A549 (cell line): Measurements from ENCODE around the gene RFK. TPM values are rescaled to one million over a fixed set of nuclear protein-coding genes. Genes with fewer than 3 reads are reported as not detected.

Experiments
- ATAC-seq, 2 experiments: fragments of 200-7000 bp in 1 of 2; fragments of >200 bp in 1 of 2; cut with Nextera tagmentation in 1 of 2; cut with Tn5 transposase in 1 of 2; 3 replicates each; pipeline versions ENCODE4 v1.8.0 to v1.9.1; 2018 to 2020; ENCODE audit warnings: mild to moderate bottlenecking in 1 of 2, moderate library complexity in 1 of 2
- CTCF ChIA-PET: fragments of 300-600 bp; sonication (Branson Sonifier 250); formaldehyde crosslinking; extraction: SDS; loops from one replicate; lab custom pipeline; 2021; ENCODE audit warnings: antibody characterized with exemption, inconsistent platforms; lab: Yijun Ruan, JAX
- POLR2A ChIA-PET: fragments of 350-600 bp; formaldehyde crosslinking; extraction: SDS; loops from one replicate; lab custom pipeline; 2021; ENCODE audit warnings: antibody characterized with exemption, inconsistent platforms; lab: Yijun Ruan, JAX
- DNase-seq, 2 experiments: peaks; one replicate each; pipeline versions ENCODE4 v3.0.0 to v3.0.0-alpha.2; 2011 to 2016; ENCODE audit warnings: low read depth in 1 of 2, low spot score in 1 of 2
- FAIRE-seq: peaks from 2 replicates; lab custom pipeline; 2011; peaks lifted over from hg19 to GRCh38; lab: Jason Lieb, UNC
- H3K27ac ChIP-seq, 2 experiments: fragments of >200 bp; sonication (Bioruptor Twin); formaldehyde crosslinking; 3 replicates each; pipeline ENCODE4 v1.5.1; 2016 to 2017
- H3K4me1 ChIP-seq: fragments of >200 bp; sonication (Bioruptor Twin); formaldehyde crosslinking; 3 replicates; pipeline ENCODE4 v1.6.1; 2016
- H3K4me2 ChIP-seq: fragments of >200 bp; sonication (Bioruptor Twin); formaldehyde crosslinking; 3 replicates; pipeline ENCODE4 v1.6.1; 2016
- H3K4me3 ChIP-seq: fragments of >200 bp; sonication (Bioruptor Twin); formaldehyde crosslinking; 3 replicates; pipeline ENCODE4 v1.5.1; 2016
- H3K9me3 ChIP-seq: fragments of >200 bp; sonication (Bioruptor Twin); formaldehyde crosslinking; 3 replicates; pipeline ENCODE4 v1.6.1; 2016
- BCL3 ChIP-seq: fragments of >200 bp; sonication (Bioruptor Twin); formaldehyde crosslinking; IDR thresholded peaks from 3 replicates; pipeline ENCODE4 v1.6.1; 2016
- CEBPB ChIP-seq, 2 experiments: fragments of >200 bp in 1 of 2; sonication (Bioruptor Twin) in 1 of 2; formaldehyde crosslinking in 1 of 2; IDR thresholded peaks; 2 replicates each; pipeline ENCODE4 v1.6.1; 2012 to 2016
- CHD2 ChIP-seq: fragments of 150-350 bp; IDR thresholded peaks from 2 replicates; pipeline ENCODE4 v1.6.1; 2014; ENCODE audit warnings: low read length; ENCODE audit not compliant: partially characterized antibody
- E2F6 ChIP-seq: IDR thresholded peaks from 2 replicates; pipeline ENCODE4 v1.6.1; 2012; ENCODE audit warnings: low read depth, borderline replicate concordance
- ELK1 ChIP-seq: fragments of 150-350 bp; IDR thresholded peaks from 2 replicates; pipeline ENCODE4 v1.6.1; 2014; ENCODE audit warnings: low read depth, mild to moderate bottlenecking, low read length
- ESRRA ChIP-seq: fragments of 150-350 bp; IDR thresholded peaks from 2 replicates; pipeline ENCODE4 v1.6.1; 2014; ENCODE audit warnings: mild to moderate bottlenecking, low read length, borderline replicate concordance
- FOSB ChIP-seq: fragments of 250-450 bp; sonication (Bioruptor Pico); IDR thresholded peaks from 2 replicates; pipeline ENCODE4 v1.5.0; 2020; ENCODE audit warnings: mild to moderate bottlenecking, moderate library complexity
- FOXS1 ChIP-seq: fragments of 250-450 bp; sonication (Bioruptor Pico); IDR thresholded peaks from 2 replicates; pipeline ENCODE4 v1.5.0; 2020; ENCODE audit warnings: mild to moderate bottlenecking, moderate library complexity
- HES2 ChIP-seq: fragments of >200 bp; sonication (Bioruptor Twin); formaldehyde crosslinking; IDR thresholded peaks from 2 replicates; pipeline ENCODE4 v1.6.1; 2016
- HOXA7 ChIP-seq: fragments of 250-450 bp; sonication (Bioruptor Pico); IDR thresholded peaks from 2 replicates; pipeline ENCODE4 v1.5.0; 2020; ENCODE audit warnings: mild to moderate bottlenecking, moderate library complexity
- HOXB5 ChIP-seq: fragments of 250-450 bp; sonication (Bioruptor Pico); IDR thresholded peaks from 2 replicates; pipeline ENCODE4 v1.5.0; 2020; ENCODE audit warnings: mild to moderate bottlenecking, moderate library complexity
- MAX ChIP-seq: IDR thresholded peaks from 2 replicates; pipeline ENCODE4 v1.6.1; 2012
- MYC ChIP-seq: IDR thresholded peaks from 2 replicates; pipeline ENCODE4 v1.6.1; 2012; ENCODE audit warnings: mild to moderate bottlenecking, inconsistent platforms, low read length, improper control_type of control experiment, borderline replicate concordance
- NFE2L2 ChIP-seq: fragments of 150-350 bp; conservative IDR thresholded peaks from 2 replicates; pipeline ENCODE4 v1.6.1; 2014; ENCODE audit warnings: low read length
- NR3C1 ChIP-seq: fragments of >200 bp; sonication (Bioruptor Twin); formaldehyde crosslinking; IDR thresholded peaks from 3 replicates; pipeline ENCODE4 v1.6.1; 2017
- POLR2A ChIP-seq: IDR thresholded peaks from 2 replicates; pipeline ENCODE4 v1.6.1; 2012; ENCODE audit warnings: mild to moderate bottlenecking, low read length
- POLR2AphosphoS2 ChIP-seq: conservative IDR thresholded peaks from 2 replicates; pipeline ENCODE4 v1.6.1; 2012; ENCODE audit warnings: low read length, improper control_type of control experiment, inconsistent platforms
- RAD21 ChIP-seq, 2 experiments: fragments of >200 bp in 1 of 2; sonication (Bioruptor Twin) in 1 of 2; formaldehyde crosslinking in 1 of 2; IDR thresholded peaks in 1 of 2; conservative IDR thresholded peaks in 1 of 2; 2 replicates in 1 of 2; 3 replicates in 1 of 2; pipeline ENCODE4 v1.6.1; 2012 to 2018; ENCODE audit warnings: inconsistent platforms in 1 of 2
- RCOR1 ChIP-seq: fragments of 150-350 bp; IDR thresholded peaks from 2 replicates; pipeline ENCODE4 v1.6.1; 2014; ENCODE audit warnings: antibody characterized with exemption, low read length, low read depth
- RNF2 ChIP-seq: fragments of 200-600 bp; sonication (generic); IDR thresholded peaks from 2 replicates; pipeline ENCODE4 v1.6.1; 2016; ENCODE audit warnings: low read depth, mild to moderate bottlenecking, antibody characterized with exemption, moderate library complexity, borderline replicate concordance
- SMC3 ChIP-seq: fragments of >200 bp; sonication (Bioruptor Twin); formaldehyde crosslinking; IDR thresholded peaks from 3 replicates; pipeline ENCODE4 v1.6.1; 2018; ENCODE audit warnings: inconsistent platforms
- TFCP2L1 ChIP-seq: fragments of 250-450 bp; sonication (Bioruptor Pico); IDR thresholded peaks from 2 replicates; pipeline ENCODE4 v1.5.0; 2021; ENCODE audit warnings: mild to moderate bottlenecking
- TP53 ChIP-seq: fragments of 250-450 bp; sonication (Bioruptor Pico); IDR thresholded peaks from 2 replicates; pipeline ENCODE4 v1.5.0; 2021; ENCODE audit warnings: mild to moderate bottlenecking, moderate library complexity
- ZFP36 ChIP-seq: fragments of 450-650 bp; IDR thresholded peaks from 2 replicates; pipeline ENCODE4 v1.6.1; 2014; ENCODE audit warnings: borderline replicate concordance; ENCODE audit not compliant: partially characterized antibody
- WGBS: methylation state at CpG from one replicate; pipeline ENCODE4 v1.1.6; 2017; ENCODE audit errors: missing lambda C conversion rate; 5-methylcytosine and 5-hydroxymethylcytosine counted together
- polyA plus RNA-seq, 4 experiments: library from polyadenylated mRNA; depleted of rRNA in 3 of 4; stranded (reverse); fragments of >200 nt; fragmentation: RNase III in 1 of 4; extraction: RNeasy Plus Mini Kit Qiagen cat#74134 plus additional on column Dnase treatment in 1 of 4; gene quantifications; 2 replicates in 3 of 4; 3 replicates in 1 of 4; pipeline ENCODE4 v1.2.3, GENCODE V29; 2011 to 2017
- TF ChIP-seq, protein P1 (sequence below): fragments of 250-450 bp; sonication (Bioruptor Pico); IDR thresholded peaks from 2 replicates; pipeline ENCODE4 v1.5.0; 2020; ENCODE audit warnings: low read depth, mild to moderate bottlenecking, moderate library complexity
- TF ChIP-seq, protein P2 (sequence below): IDR thresholded peaks from 2 replicates; pipeline ENCODE4 v1.6.1; 2012
- TF ChIP-seq, protein P3 (sequence below): fragments of >200 bp; sonication (Bioruptor Twin); formaldehyde crosslinking; IDR thresholded peaks from 3 replicates; pipeline ENCODE4 v1.5.1; 2016
- TF ChIP-seq, protein P4 (sequence below): fragments of 450-650 bp; IDR thresholded peaks from 2 replicates; pipeline ENCODE4 v1.6.1; 2014; ENCODE audit warnings: antibody characterized with exemption

Gene RFK
- polyA plus RNA-seq, 2 of the 4 experiments (the other 2 are of a cell fraction) = 50.5 to 184 TPM

DNA sequence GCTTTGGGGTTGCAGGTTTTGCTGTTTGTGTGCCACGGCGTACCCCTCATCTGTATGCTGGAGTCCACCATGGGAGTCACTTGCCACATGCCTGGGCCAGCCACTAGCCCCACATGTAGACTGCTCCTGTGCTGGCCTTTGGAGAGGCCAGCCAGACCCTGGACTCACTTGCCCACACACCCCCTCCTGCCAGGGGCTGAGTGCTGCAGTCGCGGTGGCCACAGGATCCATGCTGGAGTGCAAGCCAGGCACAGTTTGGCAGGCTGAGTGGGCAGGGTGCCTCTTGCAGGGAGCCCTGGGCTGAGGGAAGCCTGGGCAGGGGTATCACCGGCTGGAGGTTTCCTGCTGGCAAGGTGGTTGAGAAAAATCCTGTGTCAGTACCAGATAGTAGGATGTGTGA is 39.2 kb upstream of the RFK start:
- no peak for DNase-seq
- Histone ChIP-seq H3K4me1 (peaks cover 12% of the 10 kb centered on the region), H3K9me3 (no peaks in the 10 kb centered on the region), H3K4me2 (peak overlapping the region; percentile 55), H3K27ac (peak overlapping the region; percentile 13 to 78; a peak in 3 of 6 replicates)
- FAIRE-seq = no peak
- TF ChIP-seq POLR2A = no peak
- no peak for TF ChIP-seq BCL3
- no peak for TF ChIP-seq CEBPB (IDR thresholded peaks at IDR 0.05)
- no peak for TF ChIP-seq FOSB
- no peak for TF ChIP-seq RNF2
- TF ChIP-seq ESRRA = no peak
- TF ChIP-seq FOXS1 (CRISPR knock-in tag) = no peak
- no peak for TF ChIP-seq HES2
- TF ChIP-seq NFE2L2 = no peak
- TF ChIP-seq MYC = no peak
- no peak for TF ChIP-seq MAX
- TF ChIP-seq, protein P1, sequence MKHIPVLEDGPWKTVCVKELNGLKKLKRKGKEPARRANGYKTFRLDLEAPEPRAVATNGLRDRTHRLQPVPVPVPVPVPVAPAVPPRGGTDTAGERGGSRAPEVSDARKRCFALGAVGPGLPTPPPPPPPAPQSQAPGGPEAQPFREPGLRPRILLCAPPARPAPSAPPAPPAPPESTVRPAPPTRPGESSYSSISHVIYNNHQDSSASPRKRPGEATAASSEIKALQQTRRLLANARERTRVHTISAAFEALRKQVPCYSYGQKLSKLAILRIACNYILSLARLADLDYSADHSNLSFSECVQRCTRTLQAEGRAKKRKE (CRISPR knock-in tag) = no peak
- TF ChIP-seq, protein P2, sequence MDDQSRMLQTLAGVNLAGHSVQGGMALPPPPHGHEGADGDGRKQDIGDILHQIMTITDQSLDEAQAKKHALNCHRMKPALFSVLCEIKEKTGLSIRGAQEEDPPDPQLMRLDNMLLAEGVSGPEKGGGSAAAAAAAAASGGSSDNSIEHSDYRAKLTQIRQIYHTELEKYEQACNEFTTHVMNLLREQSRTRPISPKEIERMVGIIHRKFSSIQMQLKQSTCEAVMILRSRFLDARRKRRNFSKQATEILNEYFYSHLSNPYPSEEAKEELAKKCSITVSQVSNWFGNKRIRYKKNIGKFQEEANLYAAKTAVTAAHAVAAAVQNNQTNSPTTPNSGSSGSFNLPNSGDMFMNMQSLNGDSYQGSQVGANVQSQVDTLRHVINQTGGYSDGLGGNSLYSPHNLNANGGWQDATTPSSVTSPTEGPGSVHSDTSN = no peak
- no peak for TF ChIP-seq TP53 (CRISPR knock-in tag)
- no peak for TF ChIP-seq HOXB5 (CRISPR knock-in tag)
- no peak for TF ChIP-seq RCOR1
- no peak for TF ChIP-seq POLR2AphosphoS2
- no peak for TF ChIP-seq NR3C1
- TF ChIP-seq, protein P3, sequence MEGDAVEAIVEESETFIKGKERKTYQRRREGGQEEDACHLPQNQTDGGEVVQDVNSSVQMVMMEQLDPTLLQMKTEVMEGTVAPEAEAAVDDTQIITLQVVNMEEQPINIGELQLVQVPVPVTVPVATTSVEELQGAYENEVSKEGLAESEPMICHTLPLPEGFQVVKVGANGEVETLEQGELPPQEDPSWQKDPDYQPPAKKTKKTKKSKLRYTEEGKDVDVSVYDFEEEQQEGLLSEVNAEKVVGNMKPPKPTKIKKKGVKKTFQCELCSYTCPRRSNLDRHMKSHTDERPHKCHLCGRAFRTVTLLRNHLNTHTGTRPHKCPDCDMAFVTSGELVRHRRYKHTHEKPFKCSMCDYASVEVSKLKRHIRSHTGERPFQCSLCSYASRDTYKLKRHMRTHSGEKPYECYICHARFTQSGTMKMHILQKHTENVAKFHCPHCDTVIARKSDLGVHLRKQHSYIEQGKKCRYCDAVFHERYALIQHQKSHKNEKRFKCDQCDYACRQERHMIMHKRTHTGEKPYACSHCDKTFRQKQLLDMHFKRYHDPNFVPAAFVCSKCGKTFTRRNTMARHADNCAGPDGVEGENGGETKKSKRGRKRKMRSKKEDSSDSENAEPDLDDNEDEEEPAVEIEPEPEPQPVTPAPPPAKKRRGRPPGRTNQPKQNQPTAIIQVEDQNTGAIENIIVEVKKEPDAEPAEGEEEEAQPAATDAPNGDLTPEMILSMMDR = no peak
- TF ChIP-seq, all 56 proteins: peak for 0
- ATAC-seq = peak; percentile 43 to 75; a peak in 4 of 6 replicates
- H3K4me3 ChIP-seq = no peak overlapping the region
- ChIA-PET POLR2A (interaction anchor here (0.9 to 1.0 kb wide), 2 partner anchors 26 to 38 kb away, joined by 3 read pairs; partner anchors contain the start of gene GCNT1), CTCF (interaction anchor here (2.9 kb wide), 1 partner anchor 14 kb away, joined by 11 read pairs; no protein-coding TSS in a partner anchor)
- WGBS = 69% methylated on average over 4 of the region's 5 CpGs

- Histone ChIP-seq H3K4me3 (no peak overlapping the region), H3K4me1 (peaks cover 12% of the 10 kb centered on the region), H3K27ac (no peak overlapping the region), H3K9me3 (no peaks in the 10 kb centered on the region), H3K4me2 (no peak overlapping the region)
- 81% methylated on average over 8 of the region's 8 CpGs for WGBS
- FAIRE-seq = no peak
- no peak for DNase-seq
- ChIA-PET POLR2A (no interaction called here), CTCF (interaction anchor here (1.9 kb wide), 1 partner anchor 12 kb away, joined by 5 read pairs; no protein-coding TSS in a partner anchor)
- ATAC-seq = no peak
- TF ChIP-seq MYC (no peak), RCOR1 (no peak), ELK1 (no peak), BCL3 (no peak), CHD2 (no peak), ZFP36 (no peak), HOXA7 (CRISPR knock-in tag) (no peak), RAD21 (conservative IDR thresholded peaks at IDR 0.05 in 1 of 2, IDR thresholded peaks at IDR 0.05 in 1 of 2) (no peak), SMC3 (no peak), E2F6 (no peak), TFCP2L1 (CRISPR knock-in tag) (no peak)
- TF ChIP-seq, protein P4, sequence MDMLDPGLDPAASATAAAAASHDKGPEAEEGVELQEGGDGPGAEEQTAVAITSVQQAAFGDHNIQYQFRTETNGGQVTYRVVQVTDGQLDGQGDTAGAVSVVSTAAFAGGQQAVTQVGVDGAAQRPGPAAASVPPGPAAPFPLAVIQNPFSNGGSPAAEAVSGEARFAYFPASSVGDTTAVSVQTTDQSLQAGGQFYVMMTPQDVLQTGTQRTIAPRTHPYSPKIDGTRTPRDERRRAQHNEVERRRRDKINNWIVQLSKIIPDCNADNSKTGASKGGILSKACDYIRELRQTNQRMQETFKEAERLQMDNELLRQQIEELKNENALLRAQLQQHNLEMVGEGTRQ = no peak
Observed at GRCh38 chr9:76431601-76432000, 37.4 kb upstream of the RFK start.
